Measurements from ENCODE around the gene RPP25.
"Not testable (repeated sequence)": the region's sequence is repeated elsewhere in the genome, so short reads cannot be mapped to it uniquely, and the experiment has no call there.

RPP25 gene

DNA sequence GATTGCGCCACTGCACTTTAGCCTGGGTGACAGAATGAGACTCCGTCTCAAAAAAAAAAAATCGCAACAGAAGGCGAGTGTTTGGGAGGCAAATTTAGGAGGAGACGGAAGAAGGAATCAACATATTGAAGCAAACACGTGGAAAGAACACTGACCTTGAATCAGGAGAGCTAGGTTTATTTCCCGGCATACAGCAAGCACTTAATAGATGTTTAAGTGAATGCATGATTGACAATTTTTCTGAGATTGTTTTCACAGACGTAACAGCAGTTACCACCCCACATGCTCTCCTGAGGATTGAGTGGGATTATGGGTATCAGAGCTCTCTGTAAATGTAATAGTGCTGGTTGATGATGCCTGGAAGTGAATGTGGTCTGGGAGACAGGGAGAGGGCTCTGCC is 5.6 kb upstream of the RPP25 start:
- no peak for DNase-seq

GRCh38 chr15:74961616-74962015 is 5.0 kb upstream of the RPP25 start:
- DNase-seq: no peak

DNA sequence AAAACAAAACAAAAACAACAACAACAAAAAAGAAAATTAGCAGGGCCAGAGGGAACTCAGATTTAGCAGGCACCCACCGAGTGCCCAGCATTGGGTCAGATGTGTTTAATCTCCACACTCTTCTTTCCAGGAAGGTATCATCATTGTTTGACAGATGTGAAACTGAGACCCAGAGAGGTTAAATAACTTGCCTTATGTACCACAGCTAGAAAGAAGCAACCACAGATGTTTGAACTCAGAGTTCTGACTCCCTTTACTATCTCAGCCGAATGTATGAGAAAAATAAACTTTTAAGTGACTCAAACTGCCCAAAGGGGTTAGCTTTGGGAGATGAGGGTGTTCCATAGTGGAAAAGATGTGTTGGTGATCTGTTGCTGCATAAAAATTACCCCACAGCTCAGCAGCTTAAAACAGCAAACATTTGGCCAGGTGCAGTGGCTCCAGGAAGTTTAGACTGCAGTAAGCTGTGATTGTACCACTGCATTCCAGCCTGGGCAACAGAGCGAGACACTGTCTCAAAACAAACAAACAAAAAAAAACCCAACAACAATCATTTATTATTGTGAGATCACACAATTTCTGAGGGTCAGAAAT is 4.5 kb upstream of the RPP25 start:
- no peak for DNase-seq

- no peak for DNase-seq
Observed at GRCh38 chr15:74960286-74960685, 3.7 kb upstream of the RPP25 start.

- DNase-seq: no peak
Observed at GRCh38 chr15:74959586-74959939, 3.0 kb upstream of the RPP25 start.

DNA sequence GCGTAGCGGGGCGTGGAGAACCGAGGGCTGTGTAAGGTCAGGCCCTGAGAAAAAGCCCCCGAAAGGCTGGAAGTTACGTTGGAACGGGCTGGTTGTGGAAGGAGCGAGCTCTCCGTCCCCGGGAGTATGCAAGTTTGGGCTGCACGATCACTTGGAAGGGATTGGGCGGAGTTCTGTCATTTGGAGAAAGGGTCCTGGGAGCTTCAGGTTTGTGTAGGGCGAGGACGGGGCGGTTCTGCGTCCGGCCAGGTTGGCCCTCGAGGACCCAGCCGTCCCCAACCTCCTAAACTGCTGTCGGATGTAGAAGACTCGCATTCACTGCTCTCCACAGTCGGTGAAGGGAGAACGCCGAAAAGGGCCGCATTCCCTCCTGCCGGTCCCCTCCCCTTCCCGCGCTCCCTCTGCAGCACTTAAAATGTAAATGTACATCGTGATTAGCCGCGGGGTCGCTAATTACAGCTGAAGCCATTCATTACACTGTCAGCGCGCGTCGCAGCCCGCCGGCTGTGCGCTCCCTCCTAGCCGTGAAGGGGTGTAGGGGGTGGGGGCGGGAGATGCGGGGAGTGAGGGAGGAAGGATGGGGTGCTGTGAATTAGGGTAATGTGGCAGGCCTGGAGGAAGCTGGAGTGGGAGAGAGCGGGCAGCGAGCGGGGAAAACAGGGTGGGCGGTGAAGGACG is 2.5 kb upstream of the RPP25 start:
- DNase-seq: no peak

GRCh38 chr15:74958320-74958907 is 1.8 kb upstream of the RPP25 start:
- DNase-seq: no peak

DNA sequence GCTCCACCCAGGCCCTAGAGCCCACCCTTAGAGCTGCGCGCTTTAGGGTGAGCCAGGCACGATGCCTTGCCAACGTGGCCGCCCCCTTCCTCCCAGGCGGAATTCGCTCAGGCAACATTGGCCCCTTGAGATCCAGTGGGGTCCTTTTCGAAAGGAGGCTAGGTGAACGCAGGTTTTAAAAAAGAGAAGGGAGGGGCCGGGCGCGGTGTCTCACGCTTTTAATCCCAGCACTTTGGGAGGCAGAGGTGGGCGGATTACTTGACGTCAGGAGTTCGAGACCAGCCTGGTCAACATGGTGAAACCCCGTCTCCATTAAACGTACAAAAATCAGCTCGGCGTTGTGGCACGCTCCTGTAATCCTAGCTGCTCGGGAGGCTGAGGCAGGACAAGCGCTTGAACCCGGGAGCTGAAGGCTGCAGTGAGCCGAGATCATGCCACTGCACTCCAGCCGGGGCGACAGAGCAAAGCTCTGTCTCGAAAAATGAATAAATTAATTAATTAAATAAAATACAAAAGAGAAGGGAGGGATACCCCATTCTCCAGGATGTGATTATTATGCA is 984 bp upstream of the RPP25 start:
- no peak for DNase-seq

DNA sequence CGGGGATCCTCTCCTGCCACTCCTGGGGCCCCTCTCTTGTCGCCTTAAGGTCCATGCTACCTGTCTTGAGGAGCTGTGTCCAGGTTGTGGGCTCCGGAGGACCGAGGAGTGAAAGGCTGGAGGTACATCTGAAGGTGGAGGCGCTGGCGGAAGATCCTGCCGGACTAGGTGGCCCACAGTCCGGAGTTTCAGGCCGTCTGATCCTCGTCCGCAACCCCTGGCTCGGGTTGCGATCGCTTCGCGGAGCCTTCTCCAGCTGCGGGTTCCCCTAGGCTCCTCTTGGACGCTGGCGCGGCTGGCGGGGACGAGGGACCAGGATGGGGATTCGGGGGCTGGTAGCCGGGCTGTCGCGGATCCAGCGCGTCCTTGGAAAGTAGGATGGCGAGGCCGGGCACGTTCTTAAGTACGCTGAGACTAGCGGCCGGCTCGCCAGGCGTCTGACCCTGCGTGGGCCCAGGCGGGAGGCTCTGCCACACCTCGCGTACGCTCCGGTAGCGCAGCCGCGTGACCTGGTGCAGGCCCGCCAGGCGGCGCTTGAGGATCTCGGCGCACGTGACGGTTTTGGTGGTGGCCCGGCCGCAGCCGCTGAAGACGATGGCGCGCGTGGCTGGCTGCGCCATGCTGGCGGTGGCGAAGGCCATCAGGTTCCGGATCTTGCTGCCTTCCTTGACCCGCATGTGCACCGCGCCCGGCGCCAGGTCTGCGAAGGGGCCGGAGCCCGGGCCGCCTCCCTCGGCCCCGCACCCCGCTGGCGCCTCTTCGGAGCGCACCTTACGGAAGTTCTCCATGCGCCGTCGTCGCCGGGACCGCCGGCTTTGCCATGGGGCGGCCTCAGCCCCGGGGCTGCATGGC is 550 bp downstream of the RPP25 start:
- peak; percentile 81 for DNase-seq

DNA sequence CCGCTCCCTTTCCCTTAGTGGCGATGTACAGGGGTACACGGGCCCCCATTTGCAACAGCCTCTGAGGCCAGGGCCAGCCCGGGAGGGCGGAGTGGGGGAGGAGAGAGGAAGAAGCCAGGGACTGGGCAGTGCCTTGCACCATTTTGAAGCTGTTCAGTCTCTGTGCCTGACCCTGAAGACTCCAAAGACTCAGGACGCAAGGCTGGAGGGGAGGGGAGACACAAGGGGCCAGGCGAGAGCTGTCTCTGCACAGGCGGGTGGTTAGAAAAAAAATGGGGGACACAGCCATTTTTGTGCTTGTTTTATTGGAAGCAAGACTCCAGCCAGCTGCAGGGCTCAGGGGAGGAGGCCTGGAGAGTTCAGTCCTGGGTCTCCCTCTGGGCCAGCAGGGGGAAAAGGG is 1.6 kb downstream of the RPP25 start:
- no peak for DNase-seq

- no peak for DNase-seq
Observed at GRCh38 chr15:74954515-74954914, 2.1 kb downstream of the RPP25 start.

GRCh38 chr15:74951006-74951405 is 5.6 kb downstream of the RPP25 start:
- no peak for DNase-seq

GRCh38 chr15:74950078-74950908 is 6.3 kb downstream of the RPP25 start:
- DNase-seq: peak; percentile 87

GRCh38 chr15:74937590-74938371 is 18.8 kb downstream of the RPP25 start, which contains the start of gene COX5A:
Gene COX5A, minus strand, starts transcription at chr15:74938073. Its CDS starts 59 bp downstream, at chr15:74938014.
- DNase-seq: peak; percentile 95

DNA sequence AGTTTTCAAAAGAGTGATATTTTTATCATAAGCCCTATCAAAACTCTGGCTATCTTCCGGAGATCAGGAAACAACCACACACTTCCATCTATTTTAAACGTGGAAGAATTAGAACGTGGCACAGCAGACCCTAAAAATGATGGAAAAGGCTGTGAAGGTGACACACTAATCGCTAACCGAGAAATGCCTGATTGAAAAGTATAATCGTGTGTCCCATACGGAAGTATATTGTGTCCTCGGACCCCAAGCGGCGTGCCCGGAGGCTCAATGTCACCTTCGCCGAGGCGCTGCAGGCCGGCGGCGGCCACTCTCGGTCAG is 19.3 kb downstream of the RPP25 start:
- no peak for DNase-seq

DNA sequence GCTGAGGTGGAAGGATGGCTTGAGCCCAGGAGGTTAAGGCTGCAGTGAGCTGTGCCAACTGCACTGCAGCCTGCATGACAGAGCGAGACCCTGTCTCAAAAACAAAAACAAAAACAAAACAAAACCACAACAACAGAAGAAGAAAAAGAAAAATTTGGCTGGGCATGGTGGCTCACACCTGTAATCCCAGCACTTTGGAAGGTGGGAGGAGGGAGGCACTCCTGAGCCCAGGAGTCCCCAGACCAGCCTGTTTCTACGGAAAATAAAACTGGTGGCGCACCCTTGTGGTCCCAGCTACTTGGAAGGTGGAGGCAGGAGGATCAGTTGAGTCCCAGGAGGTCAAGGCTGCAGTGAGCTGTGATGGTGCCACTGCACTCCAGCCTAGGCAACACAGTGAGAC is 21.4 kb downstream of the RPP25 start:
- not testable (repeated sequence) for DNase-seq

- no peak for DNase-seq
Observed at GRCh38 chr15:74933573-74933972, 23.0 kb downstream of the RPP25 start.

DNA sequence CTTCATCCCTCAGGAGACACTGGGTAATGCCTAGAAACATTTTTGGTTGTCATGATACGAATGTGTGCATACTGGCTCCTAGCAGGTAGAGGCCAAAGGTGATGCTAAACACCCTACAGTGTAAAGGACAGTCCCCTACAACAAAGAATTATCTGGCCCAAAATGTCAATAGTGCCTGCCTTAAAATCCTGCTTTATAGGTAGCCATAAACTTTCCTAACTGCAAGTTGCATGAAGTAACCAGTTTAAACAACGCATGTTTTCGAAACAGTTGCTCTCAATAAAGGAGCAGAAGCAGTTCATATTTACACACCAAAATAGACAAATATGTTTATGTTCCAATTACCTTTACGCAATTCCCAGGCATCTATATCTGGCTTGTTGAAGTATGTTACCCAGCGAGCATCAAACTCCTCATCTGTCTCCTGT is 27.8 kb downstream of the RPP25 start:
- DNase-seq: no peak

DNA sequence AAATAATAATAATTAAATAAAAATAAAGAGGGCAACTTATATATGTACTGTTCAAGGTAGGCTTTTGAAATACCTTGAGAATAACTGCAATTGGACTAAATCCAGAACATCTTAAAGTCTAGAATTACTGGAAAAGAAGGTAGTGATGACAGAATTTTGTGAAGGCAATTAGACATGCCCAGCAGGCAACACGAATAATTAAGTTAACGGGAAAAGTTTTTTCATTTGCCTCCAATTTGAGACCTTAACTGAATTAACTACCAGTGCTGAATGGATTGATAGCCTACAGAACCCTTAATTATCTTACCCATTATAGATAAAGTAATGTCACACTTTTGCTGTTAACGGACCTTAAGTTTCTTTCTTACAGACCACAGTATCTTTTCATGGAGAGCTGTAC is 32.0 kb downstream of the RPP25 start:
- DNase-seq: no peak

- DNase-seq: no peak
Observed at GRCh38 chr15:74920456-74920855, 36.1 kb downstream of the RPP25 start.

DNA sequence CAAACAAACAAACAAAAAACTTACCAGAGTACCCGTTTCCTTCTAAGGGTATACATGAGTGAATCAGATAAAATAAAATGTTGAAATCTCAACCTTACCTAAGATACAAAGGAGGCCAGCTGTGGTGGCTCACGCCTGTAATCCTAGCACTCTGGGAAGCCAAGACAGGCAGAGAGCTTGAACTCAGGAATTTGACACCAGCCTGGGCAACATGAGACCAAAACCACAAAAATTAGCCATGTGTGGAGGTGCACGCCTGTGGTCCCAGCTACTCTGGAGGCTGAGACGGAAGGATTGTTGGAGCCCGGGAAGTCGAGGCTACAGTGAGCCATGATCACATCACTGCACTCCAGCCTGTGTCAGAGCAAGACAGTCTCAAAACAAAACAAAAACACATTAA is 38.9 kb downstream of the RPP25 start:
- no peak for DNase-seq

- DNase-seq: not testable (repeated sequence)
Observed at GRCh38 chr15:74913799-74914198, 42.8 kb downstream of the RPP25 start.

All from activated CD4-positive, alpha-beta T cell treated with anti-CD3 and anti-CD28 coated beads, Interleukin-2, Interleukin-6, amounts not matched to agents 100 ng/mL and 50 ng/mL, durations not matched to agents 16 hours and 8 hours (primary cell).